Vagina (tissue), 2 donors: Measurements from ENCODE around the gene NCOA5. TPM values are rescaled to one million over a fixed set of nuclear protein-coding genes. Genes with fewer than 3 reads are reported as not detected.

Experiments used
- DNase-seq, 2 donors: peaks; one replicate each; pipeline ENCODE4 v3.0.0-alpha.2; 2017; ENCODE audit errors: extremely low spot score in 2 of 2
- H3K27ac ChIP-seq: fragments of 200-600 bp; sonication (generic); one replicate; pipeline ENCODE4 v1.5.1; 2019
- H3K27me3 ChIP-seq: fragments of 200-600 bp; sonication (generic); one replicate; pipeline ENCODE4 v1.5.1; 2019
- H3K36me3 ChIP-seq, 2 donors: fragments of 200-600 bp; sonication (generic); one replicate each; pipeline ENCODE4 v1.5.1; 2017 to 2019
- H3K4me1 ChIP-seq: fragments of 200-600 bp; sonication (generic); one replicate; pipeline ENCODE4 v1.5.1; 2019
- H3K4me3 ChIP-seq, 2 donors: fragments of 200-600 bp; sonication (generic); 1 replicate in 1 of 2; 2 replicates in 1 of 2; pipeline ENCODE4 v1.5.1; 2016 to 2019
- H3K9me3 ChIP-seq: fragments of 200-600 bp; sonication (generic); one replicate; pipeline ENCODE4 v1.5.1; 2019
- POLR2A ChIP-seq, 2 donors: fragments of 450-650 bp; IDR thresholded peaks; one replicate each; pipeline ENCODE4 v1.6.1; 2017; ENCODE audit warnings: antibody characterized with exemption in 2 of 2, mild to moderate bottlenecking in 2 of 2, moderate library complexity in 2 of 2
- POLR2AphosphoS5 ChIP-seq, 2 donors: sonication (generic); formaldehyde crosslinking; IDR thresholded peaks; one replicate each; pipeline ENCODE4 v1.9.0; 2017; ENCODE audit warnings: antibody characterized with exemption in 2 of 2, mild to moderate bottlenecking in 2 of 2, low read depth in 1 of 2; ENCODE audit not compliant: insufficient read depth in 1 of 2
- intact Hi-C: fragments of 100-400 bp; cut with DNase I; formaldehyde crosslinking; loops from one replicate; pipeline ENCODE4 v1.15.1; 2023
- total RNA-seq: library from RNA; depleted of rRNA; stranded (reverse); fragments of >200 nt; gene quantifications from one replicate; pipeline ENCODE4 v1.2.3, GENCODE V29; 2016
- TF ChIP-seq, protein P1 (sequence below), 3 experiments: fragments of 450-650 bp in 2 of 3; fragments of 200-600 bp in 1 of 3; sonication (generic) in 1 of 3; IDR thresholded peaks; one replicate each; pipeline ENCODE4 v1.5.1; 2017 to 2019; ENCODE audit warnings: antibody characterized with exemption in 3 of 3, mild to moderate bottlenecking in 2 of 3, moderate library complexity in 2 of 3

The NCOA5 gene
- total RNA-seq, 1 donor from 2014 or later: 33.9 TPM

DNA sequence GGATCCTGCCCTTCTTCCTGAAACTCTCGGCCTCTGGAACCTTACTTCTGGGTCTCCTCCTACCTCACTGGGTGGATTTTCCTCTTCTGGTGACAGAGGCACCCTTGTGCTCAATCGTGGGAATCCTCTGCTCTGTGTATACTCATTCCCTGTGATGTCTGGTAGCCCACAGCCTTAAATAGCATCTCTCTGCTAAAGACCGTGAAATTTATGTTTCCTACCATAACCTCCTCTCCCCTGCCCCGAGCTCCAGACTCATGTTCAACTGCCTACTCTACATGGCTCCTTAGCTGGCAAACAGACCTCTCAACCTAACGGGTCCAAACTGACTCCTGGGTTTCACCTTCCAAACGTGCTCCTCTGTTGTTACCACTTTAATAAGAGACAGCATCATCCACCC lies 71.2 kb downstream of the NCOA5 start:
- H3K4me3 ChIP-seq: no peak overlapping the region
- no peaks in the 10 kb centered on the region for H3K9me3 ChIP-seq
- H3K36me3 ChIP-seq: no peaks in the 10 kb centered on the region
- no peak for DNase-seq
- TF ChIP-seq POLR2AphosphoS5 (IDR thresholded peaks at IDR 0.05; ENCODE audit: insufficient read depth in 1 of 2, low read depth in 1 of 2) (no peak), POLR2A (IDR thresholded peaks at IDR 0.05) (no peak)
- TF ChIP-seq, protein P1, sequence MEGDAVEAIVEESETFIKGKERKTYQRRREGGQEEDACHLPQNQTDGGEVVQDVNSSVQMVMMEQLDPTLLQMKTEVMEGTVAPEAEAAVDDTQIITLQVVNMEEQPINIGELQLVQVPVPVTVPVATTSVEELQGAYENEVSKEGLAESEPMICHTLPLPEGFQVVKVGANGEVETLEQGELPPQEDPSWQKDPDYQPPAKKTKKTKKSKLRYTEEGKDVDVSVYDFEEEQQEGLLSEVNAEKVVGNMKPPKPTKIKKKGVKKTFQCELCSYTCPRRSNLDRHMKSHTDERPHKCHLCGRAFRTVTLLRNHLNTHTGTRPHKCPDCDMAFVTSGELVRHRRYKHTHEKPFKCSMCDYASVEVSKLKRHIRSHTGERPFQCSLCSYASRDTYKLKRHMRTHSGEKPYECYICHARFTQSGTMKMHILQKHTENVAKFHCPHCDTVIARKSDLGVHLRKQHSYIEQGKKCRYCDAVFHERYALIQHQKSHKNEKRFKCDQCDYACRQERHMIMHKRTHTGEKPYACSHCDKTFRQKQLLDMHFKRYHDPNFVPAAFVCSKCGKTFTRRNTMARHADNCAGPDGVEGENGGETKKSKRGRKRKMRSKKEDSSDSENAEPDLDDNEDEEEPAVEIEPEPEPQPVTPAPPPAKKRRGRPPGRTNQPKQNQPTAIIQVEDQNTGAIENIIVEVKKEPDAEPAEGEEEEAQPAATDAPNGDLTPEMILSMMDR (IDR thresholded peaks at IDR 0.05): no peak
- H3K27me3 ChIP-seq: no peaks in the 10 kb centered on the region
- H3K27ac ChIP-seq: no peak overlapping the region
- intact Hi-C loops: no loop called here
- peaks cover 25% of the 10 kb centered on the region for H3K4me1 ChIP-seq

DNA sequence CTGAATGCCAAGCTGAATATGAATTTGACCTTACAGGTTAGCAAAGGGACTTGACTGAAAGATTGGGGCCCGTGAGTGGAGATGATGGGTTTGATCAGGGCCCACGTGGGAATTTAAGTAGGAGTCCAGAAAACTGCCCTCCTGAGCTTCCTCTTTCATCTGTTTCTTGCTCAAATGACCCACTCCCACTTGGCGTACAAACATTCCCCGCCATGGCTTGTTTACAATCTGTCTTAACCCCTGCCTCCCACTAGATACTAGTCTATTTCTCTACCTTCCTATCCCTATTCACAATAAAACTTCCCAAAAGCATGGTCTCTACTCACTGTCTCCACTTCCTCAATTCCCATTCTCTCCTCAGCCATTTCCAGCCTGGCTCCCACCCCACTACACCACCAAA lies 71.7 kb downstream of the NCOA5 start:
- Histone ChIP-seq H3K27ac (no peak overlapping the region), H3K27me3 (peaks cover 5% of the 10 kb centered on the region), H3K4me1 (peaks cover 28% of the 10 kb centered on the region), H3K36me3 (no peaks in the 10 kb centered on the region), H3K4me3 (no peak overlapping the region), H3K9me3 (no peaks in the 10 kb centered on the region)
- TF ChIP-seq, protein P1 (IDR thresholded peaks at IDR 0.05): no peak
- TF ChIP-seq POLR2A (IDR thresholded peaks at IDR 0.05): no peak
- no peak for TF ChIP-seq POLR2AphosphoS5 (IDR thresholded peaks at IDR 0.05; ENCODE audit: insufficient read depth in 1 of 2, low read depth in 1 of 2)
- intact Hi-C loops: no loop called here
- no peak for DNase-seq

DNA sequence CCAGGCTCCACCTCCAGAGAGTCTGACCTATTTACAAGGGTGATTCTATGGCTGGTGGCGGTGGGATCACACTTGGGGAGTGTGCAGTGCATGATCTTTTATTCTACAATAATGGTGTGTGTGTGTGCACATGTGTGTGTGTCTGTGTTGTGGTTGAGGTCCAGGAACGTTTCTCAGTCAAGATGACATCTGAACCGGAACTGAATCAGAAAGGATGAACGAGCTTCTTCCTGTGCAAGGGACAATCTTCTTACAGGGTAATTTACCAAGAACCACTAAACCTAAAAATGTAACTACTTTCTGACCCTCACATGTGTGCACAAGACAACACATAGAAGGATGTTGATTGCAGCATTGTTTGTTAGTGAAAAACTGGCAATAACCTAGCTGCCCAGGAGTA lies 72.5 kb downstream of the NCOA5 start:
- no peak for TF ChIP-seq POLR2A (IDR thresholded peaks at IDR 0.05)
- TF ChIP-seq, protein P1 (IDR thresholded peaks at IDR 0.05): no peak
- TF ChIP-seq POLR2AphosphoS5 (IDR thresholded peaks at IDR 0.05; ENCODE audit: insufficient read depth in 1 of 2, low read depth in 1 of 2): no peak
- DNase-seq: no peak
- Histone ChIP-seq H3K27ac (no peak overlapping the region), H3K9me3 (no peaks in the 10 kb centered on the region), H3K4me1 (peaks cover 20% of the 10 kb centered on the region), H3K27me3 (peaks cover 6% of the 10 kb centered on the region), H3K4me3 (no peak overlapping the region), H3K36me3 (no peaks in the 10 kb centered on the region)
- intact Hi-C loops: no loop called here

DNA sequence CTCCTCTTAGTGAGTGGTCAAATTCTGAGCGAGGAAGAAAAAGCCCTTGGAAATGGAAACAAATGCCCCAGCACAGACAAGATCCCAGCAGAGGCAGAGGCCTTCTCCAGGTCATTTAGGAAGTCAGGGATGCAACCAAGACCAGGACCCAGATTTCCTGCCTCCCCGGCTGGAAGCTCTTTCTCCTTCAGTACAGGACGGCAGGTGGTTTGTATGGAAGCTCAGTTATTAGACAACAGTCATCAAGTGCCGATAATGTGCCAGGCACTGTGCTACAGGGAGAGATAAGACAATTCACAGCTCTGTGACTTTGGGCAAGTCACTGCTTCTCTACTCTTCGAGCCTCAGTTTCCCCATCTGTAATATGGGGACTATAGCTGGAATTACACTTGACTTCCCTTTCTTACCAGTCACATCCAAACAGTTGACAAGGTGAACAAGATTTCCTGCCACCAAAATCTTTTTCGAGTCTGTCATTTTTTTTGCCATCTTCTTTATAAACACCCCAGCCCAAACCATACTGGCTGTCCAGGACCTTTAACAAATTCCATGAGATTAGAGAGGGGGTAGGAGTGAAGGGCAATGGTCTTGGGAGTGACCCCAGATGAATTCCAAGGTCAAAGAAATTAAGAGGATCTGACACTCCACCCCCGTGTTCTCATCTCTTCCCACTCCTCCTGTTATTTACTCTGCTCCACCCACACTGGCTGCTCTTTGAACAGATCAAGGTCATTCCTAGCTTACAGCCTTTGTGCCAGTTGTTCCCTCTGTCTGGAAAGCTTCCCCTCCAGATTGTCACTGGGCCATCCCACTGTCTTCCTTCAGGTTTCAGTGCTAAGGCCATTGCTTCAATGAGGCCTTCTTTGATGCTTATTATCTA lies 75.0 kb downstream of the NCOA5 start:
- DNase-seq: no peak
- no peaks in the 10 kb centered on the region for H3K9me3 ChIP-seq
- TF ChIP-seq POLR2AphosphoS5 (IDR thresholded peaks at IDR 0.05; ENCODE audit: insufficient read depth in 1 of 2, low read depth in 1 of 2): no peak
- TF ChIP-seq POLR2A (IDR thresholded peaks at IDR 0.05): no peak
- TF ChIP-seq, protein P1 (IDR thresholded peaks at IDR 0.05): no peak
- H3K4me1 ChIP-seq: peaks cover 14% of the 10 kb centered on the region
- intact Hi-C loops: no loop called here
- peaks cover 19% of the 10 kb centered on the region for H3K27me3 ChIP-seq
- no peaks in the 10 kb centered on the region for H3K36me3 ChIP-seq
- no peak overlapping the region for H3K27ac ChIP-seq
- H3K4me3 ChIP-seq: peak overlapping the region in 1 of 2 donors; percentile 4
